Fibroblast of the aortic adventitia (primary cell): ENCODE results near the gene HEMK1. TPM values are rescaled to one million over a fixed set of nuclear protein-coding genes. Genes with fewer than 3 reads are reported as not detected.
A peak's percentile ranks its signal among the peaks of the same experiment; 100 is the strongest.

Experiments
- DNase-seq: peaks from one replicate; pipeline ENCODE4 v3.0.0-alpha.2; 2010; ENCODE audit warnings: low read depth
- H3K4me3 ChIP-seq: 2 replicates; pipeline ENCODE4 v1.5.1; 2011; ENCODE audit warnings: low read depth, mild to moderate bottlenecking, control low read depth, low read length, moderate library complexity
- total RNA-seq: library from RNA; depleted of rRNA; stranded (reverse); fragments of >200 nt; gene quantifications from 2 replicates; pipeline ENCODE4 v1.2.3, GENCODE V29; 2012; ENCODE audit warnings: low replicate concordance
- TF ChIP-seq, protein P1 (sequence below): IDR thresholded peaks from 2 replicates; pipeline ENCODE4 v1.5.1; 2011; ENCODE audit warnings: mild to moderate bottlenecking, low read length, control low read depth, inconsistent platforms; ENCODE audit not compliant: insufficient read depth

HEMK1 gene
- total RNA-seq, 1 donor: 14.4 TPM

DNA sequence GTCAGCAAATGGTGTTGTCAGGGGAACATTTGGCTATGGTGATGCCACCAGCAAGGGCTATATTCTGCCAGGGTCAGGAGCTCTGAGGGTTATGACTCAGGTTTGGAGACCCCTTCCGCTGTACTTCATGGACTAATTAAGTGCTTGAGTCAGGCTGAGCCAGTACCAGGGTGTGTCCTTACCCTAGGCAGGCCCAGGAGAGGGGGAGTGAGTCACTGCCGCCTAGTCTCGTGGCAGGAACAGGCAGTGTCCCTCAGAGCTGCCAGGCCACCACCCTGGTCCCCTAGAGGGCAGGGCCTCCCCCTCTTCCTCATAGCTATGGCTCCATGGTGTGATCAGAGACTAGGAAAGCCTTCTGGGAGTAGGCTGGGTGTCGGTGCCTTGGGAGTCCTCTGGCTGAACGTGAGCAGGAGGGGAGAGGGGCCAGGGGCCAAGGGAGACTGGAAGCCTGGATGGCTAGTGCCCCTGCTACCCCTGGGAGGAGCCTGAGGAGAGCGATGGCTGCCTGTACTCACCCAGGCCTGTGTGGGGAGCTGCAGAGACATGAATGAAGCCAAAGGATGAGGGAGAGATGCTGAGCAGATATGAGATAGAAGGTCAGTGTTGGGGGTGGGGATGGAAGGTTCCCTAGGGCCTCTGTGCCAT is 58.2 kb downstream of the HEMK1 start:
- TF ChIP-seq, protein P1, sequence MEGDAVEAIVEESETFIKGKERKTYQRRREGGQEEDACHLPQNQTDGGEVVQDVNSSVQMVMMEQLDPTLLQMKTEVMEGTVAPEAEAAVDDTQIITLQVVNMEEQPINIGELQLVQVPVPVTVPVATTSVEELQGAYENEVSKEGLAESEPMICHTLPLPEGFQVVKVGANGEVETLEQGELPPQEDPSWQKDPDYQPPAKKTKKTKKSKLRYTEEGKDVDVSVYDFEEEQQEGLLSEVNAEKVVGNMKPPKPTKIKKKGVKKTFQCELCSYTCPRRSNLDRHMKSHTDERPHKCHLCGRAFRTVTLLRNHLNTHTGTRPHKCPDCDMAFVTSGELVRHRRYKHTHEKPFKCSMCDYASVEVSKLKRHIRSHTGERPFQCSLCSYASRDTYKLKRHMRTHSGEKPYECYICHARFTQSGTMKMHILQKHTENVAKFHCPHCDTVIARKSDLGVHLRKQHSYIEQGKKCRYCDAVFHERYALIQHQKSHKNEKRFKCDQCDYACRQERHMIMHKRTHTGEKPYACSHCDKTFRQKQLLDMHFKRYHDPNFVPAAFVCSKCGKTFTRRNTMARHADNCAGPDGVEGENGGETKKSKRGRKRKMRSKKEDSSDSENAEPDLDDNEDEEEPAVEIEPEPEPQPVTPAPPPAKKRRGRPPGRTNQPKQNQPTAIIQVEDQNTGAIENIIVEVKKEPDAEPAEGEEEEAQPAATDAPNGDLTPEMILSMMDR: peak; percentile 38
- peak; percentile 56 for DNase-seq
- no peak overlapping the region for H3K4me3 ChIP-seq

DNA sequence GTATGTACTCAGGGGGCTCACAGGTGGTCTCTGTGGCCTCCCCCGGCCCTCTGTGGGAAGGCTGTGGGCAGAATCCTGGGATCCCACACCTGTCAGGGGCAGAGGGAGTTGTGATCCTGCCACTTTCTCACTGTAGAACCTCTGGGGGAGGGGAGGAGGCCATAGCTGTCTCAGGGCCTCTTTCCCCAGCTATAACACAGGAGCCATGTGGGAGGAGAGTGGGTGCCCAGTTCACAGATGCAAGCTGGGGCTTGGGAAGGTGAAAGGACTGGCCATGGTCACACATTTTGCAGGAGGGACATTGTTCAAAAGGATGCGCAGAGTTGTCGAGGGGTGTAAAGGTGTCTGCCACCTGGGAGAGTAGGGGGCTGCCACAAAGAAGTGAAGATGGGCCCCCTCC is 59.3 kb downstream of the HEMK1 start:
- no peak overlapping the region for H3K4me3 ChIP-seq
- no peak for DNase-seq
- TF ChIP-seq, protein P1: no peak

DNA sequence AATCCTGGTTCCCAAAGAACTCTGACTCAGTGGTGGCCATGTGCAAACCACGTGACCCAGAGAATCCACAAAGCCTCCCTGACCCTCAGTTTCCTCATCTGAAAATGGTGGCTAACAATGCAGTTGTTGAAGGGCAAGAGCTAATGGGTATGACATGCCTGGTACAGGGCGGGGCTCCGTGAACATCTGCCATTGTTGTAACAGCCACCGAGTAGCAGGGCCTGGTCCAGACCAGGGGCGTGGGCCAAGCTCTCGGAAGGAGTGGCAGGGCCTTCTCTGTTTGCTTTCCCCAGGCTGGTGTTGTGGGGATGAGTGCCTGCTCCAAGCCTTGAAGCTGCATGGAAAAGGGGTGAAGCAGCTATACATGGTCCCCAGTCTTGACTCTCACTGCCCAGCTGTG is 61.1 kb downstream of the HEMK1 start:
- no peak for DNase-seq
- TF ChIP-seq, protein P1: no peak
- no peak overlapping the region for H3K4me3 ChIP-seq

DNA sequence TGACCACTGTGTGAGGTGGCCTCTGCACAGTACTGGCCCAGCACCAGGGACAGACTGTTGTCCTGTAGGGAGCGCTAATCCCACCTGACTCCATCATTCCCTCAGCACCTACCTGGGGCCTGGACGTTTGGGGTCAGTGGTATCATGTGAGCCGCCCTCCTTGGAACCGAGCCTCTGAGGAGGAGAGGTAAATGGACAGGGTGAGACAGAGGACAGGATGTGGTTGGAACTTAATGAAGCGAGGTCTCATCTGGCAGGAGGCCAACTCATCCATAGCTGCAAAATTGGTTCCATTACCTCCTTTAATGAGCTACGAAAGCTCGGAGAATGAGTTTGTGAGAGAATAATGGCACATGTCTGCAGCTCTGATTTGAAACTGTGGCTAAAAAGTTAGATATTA is 61.6 kb downstream of the HEMK1 start:
- DNase-seq: no peak
- TF ChIP-seq, protein P1: no peak
- H3K4me3 ChIP-seq: no peak overlapping the region

DNA sequence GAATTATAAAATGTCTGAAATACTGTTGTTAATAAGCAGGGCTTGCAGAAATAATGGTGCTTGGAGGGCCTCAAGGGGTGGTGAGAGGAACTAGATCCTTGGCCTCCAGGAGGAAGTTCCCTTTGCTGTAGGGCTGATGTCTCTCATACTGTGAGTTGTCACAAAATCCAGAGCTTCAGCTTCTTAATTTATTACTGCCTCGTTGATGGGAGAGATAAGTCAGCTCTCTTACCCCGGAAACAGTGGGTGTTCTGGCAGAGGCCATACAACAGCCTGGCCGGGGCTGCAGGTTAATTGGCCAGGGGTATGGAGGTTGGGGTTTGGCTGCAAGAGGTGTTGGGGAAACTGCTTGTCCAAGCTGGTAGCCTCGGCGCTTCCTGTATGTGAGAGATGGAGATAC is 63.1 kb downstream of the HEMK1 start:
- no peak for DNase-seq
- no peak overlapping the region for H3K4me3 ChIP-seq
- TF ChIP-seq, protein P1: no peak

DNA sequence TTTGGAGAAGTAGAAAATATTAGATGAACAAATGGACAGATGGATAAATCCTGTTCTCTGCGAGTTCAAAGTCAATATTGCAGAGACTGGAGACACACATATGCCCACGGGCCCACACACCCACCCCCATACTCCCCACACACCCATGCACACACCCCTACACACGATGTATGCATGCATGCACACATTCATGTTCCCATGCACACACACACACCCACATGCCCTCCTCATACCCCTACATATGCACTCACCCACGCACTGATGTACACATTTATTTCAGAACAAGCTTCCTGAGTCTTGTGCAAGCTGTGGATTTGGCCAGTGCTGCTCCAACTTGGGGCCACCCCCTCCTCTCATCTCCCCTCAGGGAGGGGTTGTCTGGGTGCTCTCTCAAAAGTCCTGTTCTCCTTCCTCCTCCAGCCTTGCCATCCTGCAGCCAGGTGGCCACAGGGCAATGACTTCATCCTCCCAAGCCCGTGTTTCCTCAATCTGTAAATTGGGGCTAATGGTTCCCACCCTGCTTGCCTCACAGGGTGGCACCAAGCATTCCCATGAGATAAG is 64.0 kb downstream of the HEMK1 start:
- no peak for DNase-seq
- TF ChIP-seq, protein P1: no peak
- H3K4me3 ChIP-seq: no peak overlapping the region

DNA sequence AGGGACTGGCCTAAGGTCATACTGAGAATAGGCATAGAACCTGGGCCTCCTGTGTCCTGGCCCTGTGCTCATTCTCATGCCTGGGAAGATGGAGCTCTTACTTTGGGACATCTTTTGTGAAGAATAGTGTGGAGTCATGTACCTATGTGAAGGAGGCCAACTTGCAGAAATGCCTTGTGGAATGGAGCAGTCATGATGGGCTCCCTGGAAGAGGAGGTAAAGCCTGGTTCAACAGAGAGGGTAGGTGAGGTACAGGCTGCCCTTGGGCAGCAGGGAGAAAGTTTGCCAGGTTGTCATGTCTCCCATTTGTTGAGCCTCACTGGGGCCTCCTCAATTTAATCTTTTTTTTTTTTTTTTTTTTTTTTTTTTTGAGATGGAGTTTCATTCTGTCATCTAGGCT is 65.7 kb downstream of the HEMK1 start:
- DNase-seq: no peak
- TF ChIP-seq, protein P1: no peak
- H3K4me3 ChIP-seq: no peak overlapping the region
